ENCODE measurements around the gene CDHR2.

- no peak for TF ChIP-seq POLR2A (IDR thresholded peaks at IDR 0.05)
- TF ChIP-seq CTCF (IDR thresholded peaks at IDR 0.05): peak; percentile 50 to 68 (median 56)
Measured at GRCh38 chr5:176573564-176574296, 24.6 kb downstream of the CDHR2 start.

Data from uterus (tissue), 2 donors.